ENCODE data around the gene ADPRHL1.

GRCh38 chr13:113432506-113433270 is 20.6 kb downstream of the ADPRHL1 start:
- TF ChIP-seq, protein P1, sequence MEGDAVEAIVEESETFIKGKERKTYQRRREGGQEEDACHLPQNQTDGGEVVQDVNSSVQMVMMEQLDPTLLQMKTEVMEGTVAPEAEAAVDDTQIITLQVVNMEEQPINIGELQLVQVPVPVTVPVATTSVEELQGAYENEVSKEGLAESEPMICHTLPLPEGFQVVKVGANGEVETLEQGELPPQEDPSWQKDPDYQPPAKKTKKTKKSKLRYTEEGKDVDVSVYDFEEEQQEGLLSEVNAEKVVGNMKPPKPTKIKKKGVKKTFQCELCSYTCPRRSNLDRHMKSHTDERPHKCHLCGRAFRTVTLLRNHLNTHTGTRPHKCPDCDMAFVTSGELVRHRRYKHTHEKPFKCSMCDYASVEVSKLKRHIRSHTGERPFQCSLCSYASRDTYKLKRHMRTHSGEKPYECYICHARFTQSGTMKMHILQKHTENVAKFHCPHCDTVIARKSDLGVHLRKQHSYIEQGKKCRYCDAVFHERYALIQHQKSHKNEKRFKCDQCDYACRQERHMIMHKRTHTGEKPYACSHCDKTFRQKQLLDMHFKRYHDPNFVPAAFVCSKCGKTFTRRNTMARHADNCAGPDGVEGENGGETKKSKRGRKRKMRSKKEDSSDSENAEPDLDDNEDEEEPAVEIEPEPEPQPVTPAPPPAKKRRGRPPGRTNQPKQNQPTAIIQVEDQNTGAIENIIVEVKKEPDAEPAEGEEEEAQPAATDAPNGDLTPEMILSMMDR (IDR thresholded peaks at IDR 0.05) = no peak
- TF ChIP-seq POLR2A (IDR thresholded peaks at IDR 0.05) (no peak), EP300 (IDR thresholded peaks at IDR 0.05) (no peak)

All from tibial nerve (tissue), 4 donors.